C4-2B (cell line): Measurements from ENCODE around the gene AHNAK.

Source experiments
- H3K27ac ChIP-seq: fragments of 450-650 bp; 2 replicates; pipeline ENCODE4 v1.5.1; 2017
- CTCF ChIP-seq: fragments of 450-650 bp; conservative IDR thresholded peaks from 2 replicates; pipeline ENCODE4 v1.5.1; 2017; ENCODE audit warnings: mild to moderate bottlenecking
- ZFX ChIP-seq: fragments of 450-650 bp; IDR thresholded peaks from 2 replicates; pipeline ENCODE4 v1.6.1; 2017

AHNAK gene

GRCh38 chr11:62393735-62394134 lies 152.9 kb downstream of the AHNAK start:
- H3K27ac ChIP-seq = no peak overlapping the region
- no peak; the same call in 1 of the 2 replicates for TF ChIP-seq CTCF
- no peak for TF ChIP-seq ZFX

- H3K27ac ChIP-seq = no peak overlapping the region
- TF ChIP-seq CTCF = peak; percentile 53
- TF ChIP-seq ZFX = no peak
Observed at GRCh38 chr11:62393061-62393611, 153.5 kb downstream of the AHNAK start.

GRCh38 chr11:62392506-62392905 lies 154.1 kb downstream of the AHNAK start:
- no peak overlapping the region for H3K27ac ChIP-seq
- TF ChIP-seq ZFX (no peak), CTCF (no peak)

- TF ChIP-seq CTCF = no peak
- TF ChIP-seq ZFX = no peak
- no peak overlapping the region for H3K27ac ChIP-seq
Observed at GRCh38 chr11:62391642-62392425, 154.8 kb downstream of the AHNAK start.

GRCh38 chr11:62390722-62391121 lies 155.9 kb downstream of the AHNAK start:
- no peak for TF ChIP-seq ZFX
- TF ChIP-seq CTCF = no peak
- H3K27ac ChIP-seq = no peak overlapping the region

- no peak overlapping the region for H3K27ac ChIP-seq
- TF ChIP-seq CTCF = no peak
Observed at GRCh38 chr11:62390237-62390636, 156.4 kb downstream of the AHNAK start.

- TF ChIP-seq ZFX (no peak), CTCF (no peak)
- no peak overlapping the region for H3K27ac ChIP-seq
Observed at GRCh38 chr11:62388999-62389398, 157.6 kb downstream of the AHNAK start.
